HG03064 (cell line): Measurements from ENCODE around the gene HS3ST3A1.

Experiments
- ATAC-seq: cut with Tn5 transposase; IDR thresholded peaks from one replicate; pipeline ENCODE4 v1.9.1; 2021; ENCODE audit warnings: low read depth; ENCODE audit not compliant: unreplicated experiment

Gene HS3ST3A1

DNA sequence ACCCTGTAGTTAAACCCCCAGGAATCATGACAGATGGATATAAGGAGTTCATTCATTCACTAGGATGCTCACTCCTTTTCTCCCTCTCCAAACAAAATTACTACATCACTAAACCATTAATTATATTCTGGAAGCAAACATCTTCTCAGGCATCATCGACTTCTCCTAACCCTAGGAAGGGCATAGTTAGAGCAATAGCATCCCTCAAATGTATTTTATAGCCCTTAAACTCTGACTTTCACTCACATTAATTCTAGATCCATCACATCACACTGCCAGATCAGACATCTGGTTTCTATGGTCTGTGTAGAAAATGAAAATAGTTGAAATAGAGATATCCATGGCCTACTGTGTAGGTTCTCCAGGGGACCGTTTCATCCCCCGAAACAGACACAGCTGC, 143.9 kb downstream of the HS3ST3A1 start:
- ATAC-seq = no peak
